Right forelimb (tissue), 1 donor: ENCODE measurements around the gene LCP2.
"Not testable (repeated sequence)": the region's sequence is repeated elsewhere in the genome, so short reads cannot be mapped to it uniquely, and the experiment has no call there.

ENCODE experiments used
- DNase-seq: peaks from one replicate; pipeline ENCODE4 v3.0.0-alpha.2; 2018

The LCP2 gene

DNA sequence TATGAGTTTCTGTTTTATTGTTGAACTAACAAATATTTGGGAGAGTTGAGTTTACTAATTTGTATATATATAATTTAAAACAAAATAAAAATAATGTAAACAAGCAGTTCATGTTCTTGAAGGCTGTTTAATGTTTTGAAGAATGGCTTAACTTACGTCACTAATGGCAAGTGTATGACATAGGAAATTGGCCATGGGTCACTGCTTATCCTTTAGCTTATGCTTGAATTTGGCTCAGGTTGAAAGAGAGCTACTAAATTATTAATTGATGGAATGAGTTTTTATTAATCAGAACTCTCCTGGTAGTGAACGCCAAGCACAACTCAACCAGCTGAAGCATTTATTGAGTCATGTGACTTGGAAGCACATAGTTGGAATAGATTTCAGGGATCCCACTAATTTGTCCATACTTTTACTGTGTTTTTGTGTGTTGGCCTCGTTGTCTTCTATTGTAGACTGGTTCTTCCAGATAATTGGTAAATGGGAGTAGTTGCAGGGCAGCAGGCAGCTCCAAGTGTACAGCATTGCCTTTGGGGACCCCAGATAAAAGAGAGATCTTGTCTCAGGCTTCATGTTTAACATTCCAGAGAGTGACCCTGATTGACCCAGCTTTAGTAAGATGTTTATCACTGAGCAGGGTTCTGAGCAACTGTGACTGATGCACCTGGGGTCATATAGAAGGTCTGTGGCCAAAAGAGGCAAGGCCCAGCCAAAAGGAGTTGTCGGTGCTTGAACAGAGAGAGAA is 51.3 kb downstream of the LCP2 start:
- DNase-seq, result no peak

DNA sequence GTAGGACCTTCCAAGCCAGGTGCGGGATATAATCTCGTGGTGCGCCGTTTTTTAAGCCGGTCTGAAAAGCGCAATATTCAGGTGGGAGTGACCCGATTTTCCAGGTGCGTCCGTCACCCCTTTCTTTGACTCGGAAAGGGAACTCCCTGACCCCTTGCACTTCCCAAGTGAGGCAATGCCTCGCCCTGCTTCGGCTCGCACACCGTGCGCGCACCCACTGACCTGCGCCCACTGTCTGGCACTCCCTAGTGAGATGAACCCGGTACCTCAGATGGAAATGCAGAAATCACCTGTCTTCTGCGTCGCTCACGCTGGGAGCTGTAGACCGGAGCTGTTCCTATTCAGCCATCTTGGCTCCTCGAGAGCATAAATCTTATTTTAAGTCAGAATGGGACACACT is 52.1 kb downstream of the LCP2 start:
- not testable (repeated sequence) for DNase-seq

DNA sequence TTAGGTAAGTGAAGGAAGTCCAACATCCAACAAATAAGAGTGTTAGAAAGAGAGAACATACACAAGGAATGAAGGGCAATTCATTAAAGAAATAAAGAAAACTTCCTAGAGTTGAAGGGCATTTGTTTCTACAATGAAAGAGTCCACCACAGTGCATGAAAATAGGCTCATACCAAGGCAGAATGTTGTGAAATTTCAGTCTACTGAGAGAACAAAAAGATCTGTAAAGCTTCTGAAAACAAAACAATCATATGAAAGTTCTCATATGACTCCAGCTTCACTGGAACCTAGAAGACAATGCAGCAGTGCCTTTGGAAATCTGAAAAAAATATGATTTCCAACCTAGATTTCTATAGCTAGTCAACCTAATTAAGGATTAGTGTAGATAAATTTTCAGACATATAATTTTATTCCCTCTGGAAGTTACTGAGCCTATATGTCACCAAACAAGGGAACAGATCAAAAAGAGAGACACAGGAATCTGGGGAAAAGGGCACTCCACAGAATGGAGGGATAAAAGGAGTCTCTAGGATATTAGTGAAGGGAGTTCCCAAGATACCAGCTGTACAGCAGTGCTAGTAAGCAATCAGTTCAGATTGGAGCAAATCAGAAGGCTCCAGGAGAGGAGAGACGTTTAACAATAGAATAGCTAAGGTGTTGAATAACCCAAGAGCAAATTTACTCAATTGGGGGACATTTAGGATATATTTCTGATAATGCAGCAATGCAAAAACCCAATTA is 59.0 kb downstream of the LCP2 start:
- DNase-seq, result no peak

DNA sequence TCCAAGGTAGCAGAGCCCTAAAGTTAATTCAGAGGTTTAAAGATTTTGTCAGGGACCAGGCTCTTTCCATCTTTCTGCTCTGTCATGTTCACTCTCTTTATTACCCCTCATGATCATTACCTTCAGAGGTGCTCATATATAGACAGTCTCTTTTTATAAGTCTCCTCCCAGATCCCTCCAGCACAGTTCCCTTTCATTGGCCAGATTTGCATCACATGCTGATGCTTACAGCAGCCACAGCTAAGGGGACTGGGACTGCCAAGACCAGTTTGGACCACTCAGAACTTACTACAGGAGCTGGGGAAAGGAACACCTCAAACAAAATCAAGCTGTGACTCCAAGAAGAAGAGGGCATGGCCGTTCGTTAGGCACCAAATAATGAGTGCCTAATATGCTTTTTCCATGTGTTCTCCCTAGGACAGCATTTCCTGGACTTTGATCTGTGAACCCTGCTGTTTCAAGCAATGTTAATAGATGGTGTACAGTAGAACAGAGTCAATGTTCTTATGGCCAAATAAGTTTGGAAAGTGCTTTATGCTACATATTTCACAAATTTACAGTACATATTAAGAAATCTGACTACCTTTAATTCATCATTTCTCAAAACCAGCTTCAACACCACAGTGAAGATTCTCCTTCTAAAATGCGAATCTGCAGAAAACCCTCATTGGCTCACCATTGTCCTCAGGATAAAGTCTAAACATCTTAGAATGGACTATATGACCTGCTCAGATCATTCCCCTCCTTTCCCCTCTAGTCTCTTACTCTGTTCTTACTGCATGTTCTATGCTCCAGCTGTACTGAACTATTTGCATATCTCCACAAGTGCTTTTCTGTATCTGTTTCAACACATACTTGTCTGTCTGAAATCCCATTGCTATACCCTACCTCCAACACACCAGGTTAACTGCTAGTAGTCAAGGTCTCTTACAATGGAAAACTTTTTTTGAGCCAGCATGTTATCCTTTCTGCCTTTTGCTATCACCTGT is 61.4 kb downstream of the LCP2 start:
- DNase-seq, result no peak

DNA sequence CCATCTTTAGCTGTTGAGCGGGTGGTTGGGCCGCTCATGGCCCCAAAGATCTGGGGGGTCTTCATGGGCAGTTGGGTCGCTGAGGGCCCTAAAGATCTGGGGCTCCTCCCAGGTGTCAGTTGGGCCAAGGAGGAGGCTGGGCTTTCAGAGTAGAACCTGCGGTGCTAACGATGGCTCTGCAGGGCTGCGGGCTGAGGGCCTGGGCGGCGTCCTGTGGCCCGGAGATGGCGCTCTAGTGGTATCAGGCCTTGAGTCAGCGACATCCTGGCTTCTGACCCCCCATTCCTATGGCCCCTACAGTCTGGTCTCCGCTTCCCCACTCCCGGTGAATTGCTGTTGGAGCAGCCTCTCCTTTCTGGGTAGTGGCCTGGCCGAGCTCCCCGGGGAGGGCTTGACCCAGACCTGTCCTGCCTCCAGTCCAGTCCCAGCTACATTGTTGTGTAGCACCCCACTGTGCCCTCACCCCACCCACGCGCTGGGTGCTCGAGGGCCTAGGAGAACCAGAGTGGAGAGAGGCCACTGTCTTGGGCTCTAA is 64.2 kb downstream of the LCP2 start:
- DNase-seq, result no peak

DNA sequence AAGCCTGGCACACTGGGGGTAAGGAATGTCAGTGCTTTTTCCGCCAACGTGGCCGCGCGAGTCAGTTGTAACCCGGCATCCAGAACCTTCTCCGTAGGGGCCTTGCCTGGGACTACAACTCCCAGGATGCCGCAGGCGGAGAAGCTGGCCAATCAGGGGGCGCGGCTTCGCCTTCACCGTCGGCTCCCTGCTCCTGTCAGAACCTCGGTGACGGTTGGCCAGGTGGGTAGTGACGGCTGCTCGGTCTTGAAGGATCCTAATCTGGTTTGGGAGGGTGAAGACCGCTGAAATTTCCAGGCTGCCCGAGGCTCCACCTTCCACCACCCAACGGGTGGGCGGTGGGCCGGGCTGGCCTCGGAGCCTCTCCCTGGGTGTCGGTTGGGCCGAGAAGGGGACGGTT is 64.8 kb downstream of the LCP2 start, which contains the start of gene C5orf58:
Gene C5orf58, plus strand, starts transcription at position 200 of the 400 bp plus-strand sequence. CDS start 1,992 bp downstream, outside the sequence.
- DNase-seq, result no peak

DNA sequence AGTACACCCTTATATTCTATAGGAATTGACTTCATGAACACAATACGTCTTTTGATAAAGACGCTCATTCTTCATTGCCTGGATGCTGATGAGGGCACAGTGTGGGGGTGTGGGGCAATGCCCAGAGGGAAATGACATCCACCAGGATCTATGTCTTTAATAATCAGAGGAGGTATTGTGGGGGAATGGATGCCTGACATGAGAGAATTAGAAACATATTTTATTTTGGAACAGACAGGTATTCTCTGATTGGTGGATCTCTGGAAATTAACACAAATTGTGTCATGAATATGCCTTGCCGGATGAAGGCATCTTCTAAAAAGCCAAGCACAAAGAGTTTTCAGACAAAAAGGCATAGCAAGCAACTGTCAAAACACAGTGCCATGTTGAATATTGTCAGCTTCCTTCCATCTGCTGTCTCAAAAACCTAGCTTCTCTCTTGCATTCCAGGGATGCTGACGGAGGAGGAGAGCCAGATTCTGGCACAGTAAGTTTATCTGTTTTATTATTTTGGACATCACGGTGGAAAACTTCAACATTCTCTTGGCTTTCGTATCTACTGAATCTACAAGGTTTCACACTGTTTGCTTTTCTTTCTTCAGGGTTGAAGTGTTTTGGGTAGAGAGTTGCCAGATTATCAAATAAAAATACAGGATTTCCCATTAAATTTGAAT is 68.7 kb downstream of the LCP2 start:
- DNase-seq, result no peak

DNA sequence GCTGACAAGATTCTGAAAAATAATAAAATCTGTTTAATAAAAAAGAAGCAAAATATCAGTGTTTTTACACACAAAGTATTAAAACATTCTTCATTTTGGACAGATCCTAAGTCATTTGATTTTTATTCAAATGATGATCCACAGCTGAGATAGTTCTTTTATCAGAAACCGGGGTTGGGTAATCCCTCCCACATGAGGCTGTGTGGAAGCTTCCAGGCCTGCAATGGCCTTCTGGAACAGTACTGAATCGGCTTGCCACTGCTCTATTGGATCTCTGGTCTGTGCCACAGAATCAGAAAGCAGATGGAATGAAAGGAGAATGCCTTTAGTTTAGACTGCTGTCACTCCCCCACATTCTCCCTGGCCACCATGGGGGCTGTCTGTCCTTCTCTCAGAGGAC is 70.9 kb downstream of the LCP2 start:
- no peak for DNase-seq

DNA sequence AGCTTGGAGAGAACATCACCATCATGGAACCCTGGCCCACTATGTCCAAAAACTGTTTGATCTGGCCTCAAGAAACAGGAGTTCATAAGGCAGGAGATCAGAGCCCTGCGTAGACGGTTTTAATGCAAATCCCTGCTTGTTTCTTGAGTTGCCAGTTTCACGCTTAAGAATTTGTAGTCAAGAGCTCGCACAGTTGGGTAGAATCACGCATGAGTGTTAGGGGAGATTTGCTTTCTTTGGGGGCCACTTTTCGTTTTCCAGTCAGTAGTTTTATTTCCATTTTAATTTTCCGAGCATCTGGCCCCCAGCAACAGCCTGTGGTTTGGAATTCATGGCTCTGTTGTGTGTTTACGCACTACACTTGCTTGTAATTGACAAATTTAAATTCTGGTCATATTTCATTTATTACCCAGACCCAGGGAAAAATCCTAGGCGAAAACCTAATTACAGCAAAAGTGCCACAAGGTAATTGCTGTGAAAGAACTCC is 71.4 kb downstream of the LCP2 start:
- DNase-seq, result no peak

DNA sequence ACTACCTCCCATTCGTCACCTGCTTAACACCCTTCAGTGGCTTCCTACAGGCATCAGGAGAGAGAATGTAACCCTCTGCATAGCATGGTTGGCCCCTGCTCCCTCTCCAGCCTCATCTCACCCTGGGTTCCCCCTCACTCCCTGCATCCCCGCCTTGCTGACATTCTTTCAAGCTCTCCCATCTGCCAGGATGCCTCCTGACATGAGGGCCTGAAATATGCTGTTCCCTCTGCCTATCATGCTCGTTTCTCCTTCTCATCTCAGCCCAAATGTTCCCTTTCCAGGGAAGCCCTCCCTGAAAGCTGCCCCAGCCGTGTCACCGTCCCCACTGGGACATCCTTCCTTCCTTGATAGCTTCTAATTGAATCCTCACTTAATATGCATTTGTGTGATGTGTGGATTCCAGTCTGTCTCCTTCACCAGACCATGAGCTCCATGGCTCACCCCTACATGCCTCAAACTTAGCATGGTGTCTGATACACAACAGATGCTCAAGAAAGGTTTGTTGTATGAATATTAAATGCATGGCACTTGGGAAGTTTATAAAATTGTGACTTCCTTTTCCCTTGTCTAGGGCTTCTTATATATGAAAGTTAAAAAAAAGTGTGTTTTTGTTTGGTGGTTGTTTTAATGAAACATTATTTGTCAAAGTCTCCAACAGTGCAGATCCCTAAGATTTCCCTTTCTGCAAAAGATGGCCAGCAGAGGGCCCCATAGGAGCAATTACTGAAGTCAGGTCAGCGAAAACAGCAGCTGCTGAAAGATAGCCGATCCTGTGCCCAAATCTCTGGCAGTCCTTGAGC is 72.0 kb downstream of the LCP2 start:
- DNase-seq, result peak; percentile 81

DNA sequence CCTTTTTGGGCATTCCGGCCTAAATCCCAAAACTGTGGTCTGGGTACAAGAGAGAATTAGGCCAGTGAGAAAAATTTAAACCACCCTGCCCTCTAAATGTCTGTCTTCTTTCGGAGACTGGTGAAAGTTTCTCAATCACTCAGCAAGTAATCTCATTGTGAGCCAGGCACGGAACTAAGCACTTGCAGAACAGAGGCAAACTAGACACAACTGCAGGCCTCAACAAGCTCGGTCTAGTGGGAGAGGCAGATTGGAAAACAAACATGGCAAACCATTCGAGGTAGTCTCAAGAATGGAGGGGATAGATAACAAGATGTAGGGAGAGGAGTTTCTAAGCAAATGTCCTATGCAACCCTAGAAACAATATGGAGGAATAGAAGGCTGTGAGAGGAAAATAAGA is 73.7 kb downstream of the LCP2 start:
- no peak for DNase-seq

DNA sequence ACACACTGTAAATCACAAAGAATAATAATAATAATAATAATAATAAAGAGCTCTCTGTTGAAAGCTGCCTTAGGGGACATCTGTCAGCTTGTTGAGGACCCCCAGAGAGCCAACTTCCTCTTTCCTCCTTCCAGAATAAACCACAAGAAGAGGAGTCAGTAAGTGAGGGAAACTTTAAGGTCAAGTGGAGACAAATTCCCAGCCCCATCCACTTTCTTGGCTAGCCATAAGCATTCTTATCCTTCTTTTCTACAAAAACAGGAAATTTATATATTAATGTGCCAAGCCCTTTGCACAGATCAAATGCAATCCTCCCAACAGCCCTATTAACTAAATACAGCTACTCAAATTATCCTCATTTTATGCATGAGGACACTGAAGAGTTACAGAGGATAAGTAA is 74.2 kb downstream of the LCP2 start:
- DNase-seq, result no peak

DNA sequence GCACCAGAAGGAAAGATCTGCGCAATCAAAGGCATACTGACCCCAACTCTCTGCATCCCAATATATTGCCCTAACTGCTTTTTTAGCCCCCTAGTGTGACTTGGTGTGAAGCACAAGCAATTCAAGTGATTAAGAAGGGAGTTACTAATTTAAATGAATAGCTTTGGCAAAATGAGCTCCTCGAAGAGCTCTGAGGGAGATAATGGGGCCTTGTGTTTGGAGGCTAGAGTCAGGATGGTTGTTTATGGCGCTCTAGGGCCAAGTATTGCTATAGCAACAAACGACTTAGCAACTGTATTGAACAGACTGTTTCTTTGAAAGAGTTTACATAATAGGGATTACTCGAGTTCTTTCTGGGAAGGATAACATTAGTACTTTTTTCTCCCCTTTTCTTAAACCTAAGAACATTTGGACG is 76.2 kb downstream of the LCP2 start:
- no peak for DNase-seq

DNA sequence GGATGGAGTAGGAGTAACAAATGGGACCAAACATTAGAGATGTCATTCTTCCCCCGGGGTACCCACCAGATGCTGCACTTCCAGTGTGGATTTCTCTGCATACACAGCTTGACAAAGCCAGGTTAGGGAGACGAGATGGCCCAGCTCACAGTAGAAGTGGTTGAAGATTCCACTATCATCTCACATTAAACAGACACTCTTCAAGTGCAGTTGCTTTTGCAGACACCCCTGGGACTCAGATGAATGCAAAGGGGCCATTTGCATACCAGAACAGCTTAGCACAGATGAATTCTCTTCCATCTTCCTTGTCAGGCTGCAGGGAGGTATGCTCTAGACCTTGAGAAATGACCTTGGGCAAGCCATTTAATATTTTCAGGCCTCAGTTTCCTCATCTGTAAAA is 77.4 kb downstream of the LCP2 start:
- no peak for DNase-seq

DNA sequence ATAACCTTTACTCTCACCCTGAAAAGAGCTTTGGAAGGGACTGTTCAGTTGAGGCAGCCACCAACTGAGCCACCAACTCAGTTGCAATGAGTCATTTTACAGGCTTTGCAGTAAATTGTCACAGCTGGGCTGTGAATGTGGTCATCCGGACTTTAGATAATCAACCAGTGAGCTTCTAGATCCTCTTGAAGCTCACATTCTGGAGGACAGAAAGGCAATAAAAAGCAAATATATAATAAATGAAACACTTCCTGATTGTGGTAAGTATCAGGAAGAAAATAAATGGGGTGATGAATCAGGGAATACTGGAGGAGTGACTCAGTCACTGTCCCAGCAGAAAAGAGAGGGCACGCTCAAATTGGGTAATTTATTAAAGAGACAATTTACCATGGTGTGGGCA is 78.0 kb downstream of the LCP2 start:
- no peak for DNase-seq

DNA sequence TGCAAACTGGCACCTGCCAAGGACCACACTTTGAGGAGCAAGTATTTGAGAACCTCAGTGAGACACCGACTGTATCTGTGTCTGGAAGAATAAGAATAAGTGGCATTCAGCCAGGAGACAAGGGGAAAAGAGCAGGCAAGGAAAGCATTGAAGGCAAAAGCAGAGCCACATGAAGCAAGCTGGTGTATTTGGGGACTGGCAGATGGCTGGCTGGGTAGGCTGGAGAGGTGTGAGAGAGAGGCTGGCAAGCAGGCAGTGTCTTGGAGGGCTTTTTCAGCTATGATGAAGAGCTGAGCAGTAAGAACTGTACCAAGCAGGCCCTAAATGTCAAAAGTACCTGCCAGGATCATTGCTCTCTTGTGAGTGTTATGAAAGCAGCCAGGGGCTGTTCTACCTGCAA is 78.9 kb downstream of the LCP2 start:
- no peak for DNase-seq

DNA sequence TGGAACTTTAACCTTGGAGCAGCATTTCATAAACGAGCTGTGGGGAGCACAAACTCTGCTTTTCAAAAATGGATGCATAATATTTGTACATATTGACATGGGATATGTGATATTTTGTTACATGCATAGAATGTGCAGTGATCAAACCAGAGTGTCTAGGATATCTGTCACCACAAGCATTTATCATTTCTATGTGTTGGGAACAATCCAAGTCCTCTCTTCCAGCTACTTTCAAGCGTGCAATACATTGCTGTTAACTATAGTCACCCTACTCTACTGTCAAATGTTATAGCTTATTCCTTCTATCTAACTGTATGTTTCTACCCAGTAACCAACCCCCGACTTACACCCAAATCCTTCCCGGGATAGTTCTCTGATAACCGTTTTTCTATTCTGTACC is 79.7 kb downstream of the LCP2 start:
- DNase-seq, result no peak

DNA sequence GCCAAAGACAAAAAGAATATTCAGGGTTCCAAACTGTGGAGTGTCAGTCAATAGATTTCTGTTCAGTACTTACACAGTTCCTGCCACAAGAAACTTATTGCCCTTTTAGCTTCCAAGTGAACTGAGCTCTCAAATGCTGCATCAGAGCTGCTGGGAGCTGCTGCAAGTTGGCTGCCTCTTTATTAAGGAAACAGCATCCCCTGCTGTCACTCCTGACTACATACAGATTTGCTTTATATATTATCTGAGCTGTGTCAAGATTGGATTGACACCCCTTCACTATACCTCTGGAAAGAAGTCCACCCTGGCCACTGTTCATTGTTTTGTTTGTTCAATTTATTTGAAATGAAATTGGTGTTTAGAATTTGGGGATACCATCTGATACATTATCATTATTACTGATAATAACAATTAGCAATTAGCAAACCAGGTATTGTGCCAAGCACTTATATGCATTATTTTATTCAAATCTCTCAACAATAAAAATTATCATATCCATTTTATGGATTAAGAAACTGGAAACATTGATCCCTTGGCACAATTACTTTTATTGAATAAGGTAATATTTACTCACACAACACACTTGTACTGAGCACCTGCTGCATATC is 81.2 kb downstream of the LCP2 start:
- DNase-seq, result no peak

DNA sequence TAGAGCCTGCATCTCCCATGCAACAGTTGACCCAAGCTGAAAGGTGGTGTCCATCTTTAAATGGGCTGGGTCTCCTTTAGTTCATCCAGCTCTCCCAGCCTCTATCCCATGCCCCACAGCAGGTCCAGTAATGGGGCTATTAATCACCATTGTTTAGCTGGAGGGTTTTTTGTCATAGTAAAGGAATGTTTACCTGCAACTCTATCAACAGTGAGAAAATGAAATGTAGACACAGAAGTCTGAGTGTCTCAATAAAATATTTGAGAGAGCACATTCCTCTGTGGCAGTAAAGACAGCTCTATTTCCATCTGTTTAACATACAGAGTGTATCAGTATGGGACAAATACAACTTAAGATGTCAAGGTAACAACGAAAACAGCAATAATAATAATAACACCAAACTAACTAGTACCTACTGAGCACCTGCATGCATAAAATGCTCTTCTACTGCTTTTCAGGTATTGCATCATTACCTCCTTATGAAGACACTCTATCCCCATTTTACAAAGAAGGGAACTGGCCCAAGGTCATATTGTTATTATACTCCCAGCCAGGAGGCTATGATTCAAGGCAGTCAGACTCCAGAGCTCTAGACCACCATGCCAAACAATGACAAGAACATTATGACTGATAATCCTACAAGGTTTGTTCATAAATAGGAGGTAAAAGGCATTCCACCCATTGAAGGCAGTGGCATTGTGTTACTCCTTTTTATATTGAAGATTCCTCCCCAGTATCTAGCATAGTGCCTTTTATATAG is 85.8 kb downstream of the LCP2 start:
- DNase-seq, result no peak

DNA sequence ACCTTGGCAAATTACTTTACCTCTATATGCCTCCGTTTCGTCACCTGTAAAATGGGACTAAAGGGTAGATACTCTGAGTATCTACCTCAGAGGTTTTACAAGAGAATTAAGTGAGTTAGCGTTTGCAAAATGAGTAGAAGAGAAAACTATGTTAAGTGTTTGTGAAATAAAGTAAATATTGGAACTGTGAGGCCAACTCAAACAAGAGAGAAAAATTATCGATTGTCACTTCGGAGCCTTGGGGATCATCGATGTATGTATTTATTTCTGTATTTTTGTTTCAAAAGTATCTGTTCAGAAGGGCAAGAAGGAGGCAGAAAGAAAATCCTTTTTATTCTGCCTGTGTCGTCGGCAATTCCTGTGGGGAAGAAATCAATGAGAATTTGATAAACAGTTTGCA is 90.6 kb downstream of the LCP2 start:
- no peak for DNase-seq
